ENCODE results near the gene MED14.

DNA sequence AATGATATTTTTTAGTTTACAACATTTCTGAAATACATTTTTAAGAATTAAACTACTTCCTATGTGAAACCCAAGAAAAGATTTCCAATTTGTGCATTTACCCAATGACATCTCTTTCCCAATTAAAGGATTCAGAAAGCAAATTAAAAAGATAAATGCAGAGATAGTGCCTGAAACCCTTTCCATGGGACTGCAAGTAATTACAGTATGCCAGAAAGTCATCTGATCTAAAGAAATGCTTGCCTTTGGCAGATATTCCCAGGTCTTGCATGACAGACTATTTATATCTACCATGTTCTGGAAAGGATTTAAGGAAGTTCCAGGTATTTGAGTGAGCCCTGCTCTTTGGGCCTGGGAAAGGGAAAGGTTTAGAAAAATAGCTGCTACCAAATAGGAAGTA is 46.4 kb downstream of the MED14 start:
- no peak for TF ChIP-seq CTCF (IDR thresholded peaks at IDR 0.05; ENCODE audit: low read depth, low read length)
- TF ChIP-seq EZH2phosphoT487 (IDR thresholded peaks at IDR 0.05; ENCODE audit: low read depth) = no peak

Data from OCI-LY3 (cell line).